Right lobe of liver (tissue), 6 donors: ENCODE measurements around the gene CLCN3. TPM values are rescaled to one million over a fixed set of nuclear protein-coding genes. Genes with fewer than 3 reads are reported as not detected.

Source experiments
- ATAC-seq, 4 donors: fragments of 200-7000 bp; cut with Tn5 transposase; one replicate each; pipeline ENCODE4 v1.9.1; 2020; ENCODE audit warnings: mild to moderate bottlenecking in 4 of 4, moderate library complexity in 4 of 4
- DNase-seq, 3 donors: peaks; one replicate each; pipeline ENCODE4 v3.0.0-alpha.2; 2020
- H3K27ac ChIP-seq, 3 donors: fragments of 200-600 bp; one replicate each; pipeline ENCODE4 v1.8.0; 2022
- H3K27me3 ChIP-seq, 2 donors: fragments of 200-600 bp; one replicate each; pipeline ENCODE4 v1.8.0; 2022
- H3K36me3 ChIP-seq, 4 donors: fragments of 200-600 bp; sonication (generic) in 1 of 4; one replicate each; pipeline versions ENCODE4 v1.5.1 to v1.8.0; 2017 to 2022; ENCODE audit warnings: control low read depth in 1 of 4
- H3K4me1 ChIP-seq, 4 donors: fragments of 200-600 bp; sonication (generic) in 1 of 4; one replicate each; pipeline versions ENCODE4 v1.5.1 to v1.8.0; 2017 to 2022; ENCODE audit warnings: control low read depth in 1 of 4
- H3K4me3 ChIP-seq, 3 donors: fragments of 200-600 bp; one replicate each; pipeline ENCODE4 v1.8.0; 2022
- H3K9me3 ChIP-seq, 4 donors: fragments of 200-600 bp; sonication (generic) in 1 of 4; one replicate each; pipeline versions ENCODE4 v1.5.1 to v1.8.0; 2017 to 2022; ENCODE audit warnings: control low read depth in 1 of 4
- CTCF ChIP-seq, 4 donors: fragments of 200-600 bp in 3 of 4; fragments of 450-650 bp in 1 of 4; IDR thresholded peaks; one replicate each; pipeline versions ENCODE4 v1.5.1 to v1.8.0; 2016 to 2022; ENCODE audit warnings: antibody characterized with exemption in 4 of 4, mild to moderate bottlenecking in 2 of 4
- POLR2A ChIP-seq: fragments of 450-650 bp; IDR thresholded peaks from one replicate; pipeline ENCODE4 v1.6.1; 2017; ENCODE audit warnings: antibody characterized with exemption, mild to moderate bottlenecking
- WGBS: methylation state at CpG from one replicate; pipeline ENCODE4 v1.1.6; 2018; ENCODE audit warnings: low coverage, low lambda C conversion rate; ENCODE audit not compliant: insufficient coverage; ENCODE audit errors: missing lambda C conversion rate; 5-methylcytosine and 5-hydroxymethylcytosine counted together
- intact Hi-C, 2 donors: fragments of 100-400 bp; cut with DNase I; formaldehyde crosslinking; loops; one replicate each; pipeline versions ENCODE4 v1.11.2 to v1.14.1; 2022
- total RNA-seq, 6 experiments: library from RNA; depleted of rRNA in 2 of 6; stranded (reverse); fragments of >200 nt in 2 of 6; fragmentation: NEBNext Ultra II Directional in 3 of 6; extraction: Animal tissue kit (Norgen Biotek cat#: 25700) in 3 of 6; gene quantifications; one replicate each; pipeline versions ENCODE4 v1.1.0 to v1.2.4, GENCODE V29; 2016 to 2023
- donor health status: DM: no; HTN: yes; CAD: no.
- donor health status: DM: no; HTN: no; CAD: no.
- donor health status: DM: no; HTN: no; CAD: no.
- donor health status: DM: no; HTN: yes; CAD: no.
- donor health status: DM: no; HTN: yes; CAD: no.

Gene CLCN3
- total RNA-seq, 6 experiments from 2014 or later: 17.0 to 29.4 (median 19.6) TPM

- Histone ChIP-seq H3K4me1 (no peaks in the 10 kb centered on the region), H3K36me3 (peaks cover 0 to 10% (median 0%) of the 10 kb centered on the region in 4 donors), H3K27ac (no peak overlapping the region), H3K27me3 (no peaks in the 10 kb centered on the region), H3K4me3 (no peak overlapping the region), H3K9me3 (no peaks in the 10 kb centered on the region)
- no peak for DNase-seq
- intact Hi-C loops: no loop called here
- WGBS: 95% methylated on average over 1 of the region's 1 CpG
- ATAC-seq: no peak
- no peak for TF ChIP-seq CTCF (IDR thresholded peaks at IDR 0.05)
- no peak for TF ChIP-seq POLR2A
Observed at GRCh38 chr4:169604903-169605331, 15.5 kb upstream of the CLCN3 start.

GRCh38 chr4:169611157-169611556 is 9.2 kb upstream of the CLCN3 start:
- no peaks in the 10 kb centered on the region for H3K36me3 ChIP-seq
- no peaks in the 10 kb centered on the region for H3K9me3 ChIP-seq
- DNase-seq (no peak), ATAC-seq (no peak)
- WGBS: 30% methylated on average over 4 of the region's 4 CpGs
- intact Hi-C loops: no loop called here
- H3K4me1 ChIP-seq: peaks cover 0 to 16% (median 0%) of the 10 kb centered on the region in 4 donors
- H3K27ac ChIP-seq: no peak overlapping the region
- no peak overlapping the region for H3K4me3 ChIP-seq
- H3K27me3 ChIP-seq: no peaks in the 10 kb centered on the region
- TF ChIP-seq CTCF (IDR thresholded peaks at IDR 0.05): no peak
- TF ChIP-seq POLR2A: no peak

- H3K4me3 ChIP-seq: peak within 1 kb of the TSS; percentile 67 to 83 (median 78)
- ATAC-seq (peak; percentile 93 to 98 (median 96)), DNase-seq (peak; percentile 89 to 90 (median 90))
- no peaks in the 10 kb centered on the region for H3K27me3 ChIP-seq
- under 1% methylated on average over 49 of the region's 61 CpGs for WGBS
- peak; percentile 66 for TF ChIP-seq POLR2A
- TF ChIP-seq CTCF (IDR thresholded peaks at IDR 0.05): no peak
- H3K9me3 ChIP-seq: no peaks in the 10 kb centered on the region
- peaks cover 0 to 16% (median 0%) of the 10 kb centered on the region in 4 donors for H3K4me1 ChIP-seq
- intact Hi-C loops: no loop called here
- no peaks in the 10 kb centered on the region for H3K36me3 ChIP-seq
- peak within 1 kb of the TSS; percentile 92 to 95 (median 95) for H3K27ac ChIP-seq
Observed at GRCh38 chr4:169611991-169612870, 8.1 kb upstream of the CLCN3 start, which contains the start of gene NEK1. TSS of gene NEK1 (minus strand) at chr4:169612583. CDS start at chr4:169602630, 9,953 bp downstream.

GRCh38 chr4:169612871-169613859 is 7.2 kb upstream of the CLCN3 start:
- peak overlapping the region; percentile 67 to 83 (median 78) for H3K4me3 ChIP-seq
- intact Hi-C loops: no loop called here

More at GRCh38 chr4:169612871-169613859, 7.2 kb upstream of the CLCN3 start:
- H3K27me3 ChIP-seq: no peaks in the 10 kb centered on the region
- peak overlapping the region; percentile 92 to 95 (median 95) for H3K27ac ChIP-seq
- peaks cover 0 to 16% (median 0%) of the 10 kb centered on the region in 4 donors for H3K4me1 ChIP-seq
- no peaks in the 10 kb centered on the region for H3K9me3 ChIP-seq
- no peaks in the 10 kb centered on the region for H3K36me3 ChIP-seq
- peak; percentile 60 to 77 (median 75) for DNase-seq
- TF ChIP-seq POLR2A: no peak
- peak; percentile 58 to 79 (median 76) for TF ChIP-seq CTCF (IDR thresholded peaks at IDR 0.05)
- peak; percentile 72 to 77 (median 76) for ATAC-seq
- WGBS: 3% methylated on average over 9 of the region's 9 CpGs
